Neural cell (in vitro differentiated cells): ENCODE measurements around the gene KIAA1614.

Source experiments
- CTCF ChIP-seq: fragments of 450-650 bp; IDR thresholded peaks from 2 replicates; pipeline ENCODE4 v1.5.1; 2014; ENCODE audit warnings: antibody characterized with exemption, mild to moderate bottlenecking, moderate library complexity; ENCODE audit not compliant: poor library complexity, severe bottlenecking
- EP300 ChIP-seq: fragments of 450-650 bp; conservative IDR thresholded peaks from 2 replicates; pipeline ENCODE4 v1.6.1; 2014; ENCODE audit warnings: antibody characterized with exemption, mild to moderate bottlenecking, moderate library complexity; ENCODE audit not compliant: poor library complexity, severe bottlenecking
- EZH2 ChIP-seq: fragments of 200-600, 300-800 bp; shearing (Covaris generic), sonication (generic); IDR thresholded peaks from 2 replicates; pipeline ENCODE4 v1.6.1; 2014; ENCODE audit warnings: antibody characterized with exemption, low read length, borderline replicate concordance, mild to moderate bottlenecking; ENCODE audit not compliant: insufficient read depth, poor library complexity, severe bottlenecking
- TAF1 ChIP-seq: IDR thresholded peaks from 2 replicates; pipeline ENCODE4 v1.6.1; 2012; ENCODE audit warnings: low read depth

- TF ChIP-seq CTCF (no peak), EZH2 (no peak), EP300 (no peak), TAF1 (no peak)
Measured at GRCh38 chr1:180954005-180954800, 41.5 kb downstream of the KIAA1614 start.
